ENCODE data around the gene ZNF497.
A peak's percentile ranks its signal among the peaks of the same experiment; 100 is the strongest.
"Not testable (repeated sequence)": the region's sequence is repeated elsewhere in the genome, so short reads cannot be mapped to it uniquely, and the experiment has no call there.

ZNF497 gene

GRCh38 chr19:58366585-58367430 lies 4.3 kb upstream of the ZNF497 start:
- DNase-seq: no peak

- no peak for DNase-seq
Observed at GRCh38 chr19:58364146-58364545, 1.6 kb upstream of the ZNF497 start.

GRCh38 chr19:58361900-58362271 lies 665 bp downstream of the ZNF497 start:
- peak; percentile 37 for DNase-seq

- no peak for DNase-seq
Observed at GRCh38 chr19:58357481-58358145, 4.9 kb downstream of the ZNF497 start.

- DNase-seq: no peak
Observed at GRCh38 chr19:58356766-58357480, 5.6 kb downstream of the ZNF497 start.

GRCh38 chr19:58355908-58356765 lies 6.4 kb downstream of the ZNF497 start:
- DNase-seq: no peak

- DNase-seq: no peak
Observed at GRCh38 chr19:58355215-58355796, 7.2 kb downstream of the ZNF497 start.

- DNase-seq: no peak
Observed at GRCh38 chr19:58354478-58355030, 8.0 kb downstream of the ZNF497 start.

GRCh38 chr19:58353717-58354477 lies 8.7 kb downstream of the ZNF497 start:
- DNase-seq: no peak

GRCh38 chr19:58352760-58353671 lies 9.5 kb downstream of the ZNF497 start, which contains the start of gene A1BG:
A1BG (minus strand) TSS chr19:58353492; CDS start chr19:58353437, 55 bp downstream.
- DNase-seq: no peak

- DNase-seq: no peak
Observed at GRCh38 chr19:58351990-58352755, 10.4 kb downstream of the ZNF497 start.

- DNase-seq: no peak
Observed at GRCh38 chr19:58351558-58351878, 11.0 kb downstream of the ZNF497 start.

- no peak for DNase-seq
Observed at GRCh38 chr19:58350871-58351557, 11.5 kb downstream of the ZNF497 start.

GRCh38 chr19:58350001-58350861 lies 12.3 kb downstream of the ZNF497 start:
- no peak for DNase-seq

GRCh38 chr19:58349590-58349989 lies 13.0 kb downstream of the ZNF497 start:
- no peak for DNase-seq

GRCh38 chr19:58348080-58348479 lies 14.5 kb downstream of the ZNF497 start:
- DNase-seq: not testable (repeated sequence)

All from HCEC 1CT (cell line).